Transverse colon (tissue), 3 donors: ENCODE results near the gene ASIP.

Source experiments
- POLR2A ChIP-seq: fragments of 450-650 bp; IDR thresholded peaks from one replicate; pipeline ENCODE4 v1.6.1; 2016; ENCODE audit warnings: antibody characterized with exemption, mild to moderate bottlenecking, moderate library complexity
- TF ChIP-seq, protein P1 (sequence below), 5 experiments: fragments of 200-600 bp in 3 of 5; fragments of 450-650 bp in 2 of 5; sonication (generic) in 3 of 5; IDR thresholded peaks; 1 replicate in 2 of 5; 2 replicates in 3 of 5; pipeline ENCODE4 v1.5.1; 2016 to 2017; ENCODE audit warnings: antibody characterized with exemption in 5 of 5, inconsistent platforms in 3 of 5, mild to moderate bottlenecking in 2 of 5, moderate library complexity in 1 of 5

DNA sequence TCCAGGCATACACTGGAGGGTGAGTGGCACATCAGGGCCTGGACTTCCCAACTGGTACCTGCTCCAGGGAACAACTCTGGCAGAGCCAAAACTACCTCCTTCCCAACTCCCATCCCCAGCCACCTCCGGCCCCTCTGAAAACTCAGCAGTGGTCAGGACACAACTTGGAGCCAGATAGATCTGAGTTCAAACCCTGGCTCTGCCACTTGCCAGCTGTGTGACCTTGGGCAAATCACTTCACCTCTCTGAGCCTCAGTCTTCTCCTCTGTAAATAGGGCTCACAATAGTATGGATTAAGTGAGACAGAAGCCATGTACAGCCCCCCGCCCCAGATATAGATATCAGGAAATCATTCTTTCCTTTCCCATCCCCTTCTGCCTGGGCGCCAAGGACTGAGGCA, 51.3 kb downstream of the ASIP start:
- TF ChIP-seq, protein P1, sequence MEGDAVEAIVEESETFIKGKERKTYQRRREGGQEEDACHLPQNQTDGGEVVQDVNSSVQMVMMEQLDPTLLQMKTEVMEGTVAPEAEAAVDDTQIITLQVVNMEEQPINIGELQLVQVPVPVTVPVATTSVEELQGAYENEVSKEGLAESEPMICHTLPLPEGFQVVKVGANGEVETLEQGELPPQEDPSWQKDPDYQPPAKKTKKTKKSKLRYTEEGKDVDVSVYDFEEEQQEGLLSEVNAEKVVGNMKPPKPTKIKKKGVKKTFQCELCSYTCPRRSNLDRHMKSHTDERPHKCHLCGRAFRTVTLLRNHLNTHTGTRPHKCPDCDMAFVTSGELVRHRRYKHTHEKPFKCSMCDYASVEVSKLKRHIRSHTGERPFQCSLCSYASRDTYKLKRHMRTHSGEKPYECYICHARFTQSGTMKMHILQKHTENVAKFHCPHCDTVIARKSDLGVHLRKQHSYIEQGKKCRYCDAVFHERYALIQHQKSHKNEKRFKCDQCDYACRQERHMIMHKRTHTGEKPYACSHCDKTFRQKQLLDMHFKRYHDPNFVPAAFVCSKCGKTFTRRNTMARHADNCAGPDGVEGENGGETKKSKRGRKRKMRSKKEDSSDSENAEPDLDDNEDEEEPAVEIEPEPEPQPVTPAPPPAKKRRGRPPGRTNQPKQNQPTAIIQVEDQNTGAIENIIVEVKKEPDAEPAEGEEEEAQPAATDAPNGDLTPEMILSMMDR (IDR thresholded peaks at IDR 0.05): no peak
- no peak for TF ChIP-seq POLR2A
